ENCODE measurements around the gene SPOCK1.

Gene SPOCK1

GRCh38 chr5:137294604-137295003 is 204.5 kb downstream of the SPOCK1 start:
- H3K9me3 ChIP-seq: no peaks in the 10 kb centered on the region
- no peak for TF ChIP-seq CTCF (IDR thresholded peaks at IDR 0.05; ENCODE audit: low read depth, low read length)
- no peak for DNase-seq
- no peak overlapping the region for H3K4me3 ChIP-seq (ENCODE audit: low read depth, low read length)
- H3K27me3 ChIP-seq: no peaks in the 10 kb centered on the region
- H3K36me3 ChIP-seq: no peaks in the 10 kb centered on the region
- no peaks in the 10 kb centered on the region for H3K4me1 ChIP-seq

GRCh38 chr5:137292461-137293027 is 206.6 kb downstream of the SPOCK1 start:
- no peaks in the 10 kb centered on the region for H3K36me3 ChIP-seq
- peaks cover 5% of the 10 kb centered on the region; the same call in 1 of the 2 replicates for H3K27me3 ChIP-seq
- H3K4me1 ChIP-seq: no peaks in the 10 kb centered on the region
- DNase-seq: no peak
- no peaks in the 10 kb centered on the region for H3K9me3 ChIP-seq
- H3K4me3 ChIP-seq (ENCODE audit: low read depth, low read length): no peak overlapping the region
- no peak for TF ChIP-seq CTCF (IDR thresholded peaks at IDR 0.05; ENCODE audit: low read depth, low read length)

GRCh38 chr5:137291436-137291835 is 207.7 kb downstream of the SPOCK1 start:
- no peak for DNase-seq
- peaks cover 5% of the 10 kb centered on the region; the same call in 1 of the 2 replicates for H3K27me3 ChIP-seq
- H3K4me3 ChIP-seq (ENCODE audit: low read depth, low read length): no peak overlapping the region
- no peaks in the 10 kb centered on the region for H3K9me3 ChIP-seq
- H3K36me3 ChIP-seq: no peaks in the 10 kb centered on the region
- H3K4me1 ChIP-seq: no peaks in the 10 kb centered on the region
- TF ChIP-seq CTCF (IDR thresholded peaks at IDR 0.05; ENCODE audit: low read depth, low read length): no peak

DNA sequence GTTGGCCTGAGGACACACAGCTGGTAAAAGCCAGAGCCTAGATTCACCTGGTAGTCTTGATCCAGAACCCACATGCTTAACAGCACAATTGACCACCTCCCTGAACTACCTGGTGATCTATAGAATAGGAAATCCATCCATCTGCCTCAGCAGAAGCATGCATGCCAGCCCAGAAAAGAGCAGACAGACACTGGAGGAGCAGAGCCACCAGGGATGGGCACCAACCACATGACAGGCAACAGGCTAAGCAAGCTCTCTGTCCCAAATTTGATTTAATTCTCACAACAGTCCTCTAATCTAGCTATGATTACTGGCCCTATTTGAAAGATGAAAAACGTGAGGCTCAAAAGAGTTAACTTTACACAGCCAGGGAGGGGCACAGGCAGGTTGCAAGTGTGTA is 208.1 kb downstream of the SPOCK1 start:
- TF ChIP-seq CTCF (IDR thresholded peaks at IDR 0.05; ENCODE audit: low read depth, low read length): no peak

GRCh38 chr5:137290373-137290772 is 208.8 kb downstream of the SPOCK1 start:
- Histone ChIP-seq H3K36me3 (no peaks in the 10 kb centered on the region), H3K4me3 (ENCODE audit: low read depth, low read length) (no peak overlapping the region), H3K9me3 (no peaks in the 10 kb centered on the region), H3K27me3 (peaks cover 5% of the 10 kb centered on the region; the same call in 1 of the 2 replicates), H3K4me1 (no peaks in the 10 kb centered on the region)
- TF ChIP-seq CTCF (IDR thresholded peaks at IDR 0.05; ENCODE audit: low read depth, low read length): no peak
- DNase-seq: no peak

More for the DNA sequence above, 208.1 kb downstream of the SPOCK1 start:
- no peak for DNase-seq
- Histone ChIP-seq H3K9me3 (no peaks in the 10 kb centered on the region), H3K4me1 (no peaks in the 10 kb centered on the region), H3K4me3 (ENCODE audit: low read depth, low read length) (no peak overlapping the region), H3K36me3 (no peaks in the 10 kb centered on the region), H3K27me3 (peaks cover 5% of the 10 kb centered on the region; the same call in 1 of the 2 replicates)

- no peaks in the 10 kb centered on the region for H3K4me1 ChIP-seq
- H3K36me3 ChIP-seq: no peaks in the 10 kb centered on the region
- no peaks in the 10 kb centered on the region for H3K9me3 ChIP-seq
- H3K4me3 ChIP-seq (ENCODE audit: low read depth, low read length): no peak overlapping the region
- DNase-seq: no peak
- TF ChIP-seq CTCF (IDR thresholded peaks at IDR 0.05; ENCODE audit: low read depth, low read length): no peak
- H3K27me3 ChIP-seq: peaks cover 5% of the 10 kb centered on the region; the same call in 1 of the 2 replicates
Measured at GRCh38 chr5:137289856-137290255, 209.3 kb downstream of the SPOCK1 start.

Measured in BE2C (cell line).